MM.1S (cell line): ENCODE data around the gene SLIT3.

ENCODE experiments used
- DNase-seq: peaks from one replicate; pipeline ENCODE4 v3.0.0-alpha.2; 2015
- H2AFZ ChIP-seq: fragments of 300-600 bp; sonication (generic); 2 replicates; pipeline ENCODE4 v1.6.0; 2016; ENCODE audit warnings: antibody characterized with exemption, low read length
- H3F3A ChIP-seq: fragments of 300-600 bp; sonication (generic); 2 replicates; pipeline ENCODE4 v1.6.1; 2016; ENCODE audit warnings: mild to moderate bottlenecking, antibody characterized with exemption, low read length, moderate library complexity, mixed read lengths; ENCODE audit not compliant: insufficient read depth
- H3K27ac ChIP-seq: fragments of 300-600 bp; sonication (generic); 2 replicates; pipeline ENCODE4 v1.5.1; 2016; ENCODE audit warnings: mild to moderate bottlenecking, low read length
- H3K27me3 ChIP-seq: fragments of 300-600 bp; sonication (generic); replicated peaks from 2 replicates; pipeline ENCODE4 v1.6.0; 2016; ENCODE audit warnings: low read length; ENCODE audit not compliant: insufficient read depth
- H3K36me3 ChIP-seq: fragments of 300-600 bp; sonication (generic); replicated peaks from 2 replicates; pipeline ENCODE4 v1.6.1; 2016; ENCODE audit warnings: mild to moderate bottlenecking, low read length, mixed read lengths; ENCODE audit not compliant: insufficient read depth
- H3K4me1 ChIP-seq: fragments of 300-600 bp; sonication (generic); 2 replicates; pipeline ENCODE4 v1.6.1; 2016; ENCODE audit warnings: low read length, mixed read lengths
- H3K4me2 ChIP-seq: fragments of 300-600 bp; sonication (generic); 2 replicates; pipeline ENCODE4 v1.6.0; 2016; ENCODE audit warnings: low read depth, low read length
- H3K4me3 ChIP-seq: fragments of 300-600 bp; sonication (generic); 2 replicates; pipeline ENCODE4 v1.5.1; 2016; ENCODE audit warnings: low read length, mixed read lengths
- H3K79me2 ChIP-seq: fragments of 300-600 bp; sonication (generic); 2 replicates; pipeline ENCODE4 v1.6.1; 2016; ENCODE audit warnings: mixed run types, low read length, mixed read lengths
- H3K9ac ChIP-seq: fragments of 300-600 bp; sonication (generic); 2 replicates; pipeline ENCODE4 v1.6.1; 2016; ENCODE audit warnings: low read length, mixed read lengths
- H3K9me2 ChIP-seq: fragments of 300-600 bp; sonication (generic); replicated peaks from 2 replicates; pipeline ENCODE4 v1.6.1; 2016; ENCODE audit warnings: mild to moderate bottlenecking, low read length, mixed read lengths; ENCODE audit not compliant: insufficient read depth
- H3K9me3 ChIP-seq: fragments of 300-600 bp; sonication (generic); replicated peaks from 2 replicates; pipeline ENCODE4 v1.6.1; 2016; ENCODE audit warnings: mild to moderate bottlenecking, low read length, mixed read lengths; ENCODE audit not compliant: insufficient read depth
- H4K20me1 ChIP-seq: fragments of 300-600 bp; sonication (generic); 2 replicates; pipeline ENCODE4 v1.6.1; 2016; ENCODE audit warnings: mild to moderate bottlenecking, low read length, moderate library complexity, mixed read lengths; ENCODE audit not compliant: insufficient read depth
- CTCF ChIP-seq: fragments of 300-600 bp; sonication (generic); IDR thresholded peaks from 2 replicates; pipeline ENCODE4 v1.5.1; 2016; ENCODE audit warnings: antibody characterized with exemption, low read length, mixed read lengths
- EZH2 ChIP-seq: fragments of 300-600 bp; sonication (generic); optimal IDR thresholded peaks from 2 replicates; pipeline ENCODE3; 2017; ENCODE audit warnings: low read depth, mild to moderate bottlenecking, antibody characterized with exemption, low read length, mixed read lengths
- EZH2phosphoT487 ChIP-seq: fragments of 300-600 bp; sonication (generic); IDR thresholded peaks from 2 replicates; pipeline ENCODE4 v1.6.1; 2018; ENCODE audit warnings: antibody characterized with exemption, low read length

SLIT3 gene

GRCh38 chr5:169149317-169149716 lies 151.6 kb downstream of the SLIT3 start:
- no peaks in the 10 kb centered on the region for H3K4me1 ChIP-seq
- TF ChIP-seq EZH2phosphoT487 (no peak), CTCF (peak; percentile 10; the same call in 1 of the 2 replicates), EZH2 (no peak)
- no peak overlapping the region for H3K4me3 ChIP-seq
- no peaks in the 10 kb centered on the region for H3K79me2 ChIP-seq
- no peaks in the 10 kb centered on the region for H3K36me3 ChIP-seq
- H3K9ac ChIP-seq, result no peak overlapping the region
- no peaks in the 10 kb centered on the region for H3K9me2 ChIP-seq
- no peak overlapping the region for H3K27ac ChIP-seq
- H4K20me1 ChIP-seq, result no peaks in the 10 kb centered on the region
- H3K27me3 ChIP-seq, result no peaks in the 10 kb centered on the region
- no peaks in the 10 kb centered on the region for H3K9me3 ChIP-seq
- no peak for DNase-seq
- no peak overlapping the region for H2AFZ ChIP-seq
- no peak overlapping the region for H3K4me2 ChIP-seq
- no peaks in the 10 kb centered on the region for H3F3A ChIP-seq

DNA sequence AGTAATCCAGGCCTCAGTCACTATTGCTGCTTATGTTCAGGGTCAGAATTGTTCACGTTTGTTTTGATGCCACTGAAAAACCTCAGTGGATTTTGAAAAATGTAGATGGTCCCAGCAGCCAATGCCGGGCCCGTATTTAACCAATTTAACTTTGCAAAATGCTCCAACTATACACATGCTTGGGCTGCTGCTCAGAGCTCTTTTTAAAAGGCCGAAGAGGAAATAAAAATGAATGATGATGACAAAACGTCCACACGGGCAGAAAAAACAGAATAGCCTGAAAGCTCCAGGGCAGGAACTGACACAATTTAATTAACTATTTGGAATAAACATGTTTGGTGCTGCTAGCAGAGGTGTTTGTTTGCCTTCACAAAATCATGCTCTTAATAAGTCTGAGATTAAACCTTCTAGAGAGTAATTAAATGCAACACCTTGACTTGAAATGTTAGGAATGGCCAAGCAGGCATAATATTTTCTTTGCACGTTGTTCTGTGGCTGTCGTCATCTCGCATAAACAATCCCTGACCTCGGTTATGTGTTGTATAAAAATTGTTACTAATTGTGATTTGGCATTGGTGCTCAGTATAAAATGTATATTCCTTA lies 152.7 kb downstream of the SLIT3 start:
- Histone ChIP-seq H3K4me1 (no peaks in the 10 kb centered on the region), H4K20me1 (no peaks in the 10 kb centered on the region), H3K4me3 (no peak overlapping the region), H3K9me3 (no peaks in the 10 kb centered on the region), H3K27ac (no peak overlapping the region), H2AFZ (no peak overlapping the region), H3F3A (no peaks in the 10 kb centered on the region), H3K79me2 (no peaks in the 10 kb centered on the region), H3K9ac (no peak overlapping the region), H3K4me2 (no peak overlapping the region), H3K9me2 (no peaks in the 10 kb centered on the region), H3K27me3 (no peaks in the 10 kb centered on the region), H3K36me3 (no peaks in the 10 kb centered on the region)
- DNase-seq, result no peak
- TF ChIP-seq CTCF (no peak), EZH2phosphoT487 (no peak), EZH2 (no peak)

GRCh38 chr5:169147534-169147933 lies 153.4 kb downstream of the SLIT3 start:
- H3K9me2 ChIP-seq, result no peaks in the 10 kb centered on the region
- no peaks in the 10 kb centered on the region for H4K20me1 ChIP-seq
- no peak overlapping the region for H3K4me2 ChIP-seq
- no peak overlapping the region for H3K9ac ChIP-seq
- no peak overlapping the region for H3K27ac ChIP-seq
- H3K4me1 ChIP-seq, result no peaks in the 10 kb centered on the region
- no peaks in the 10 kb centered on the region for H3K36me3 ChIP-seq
- H3K9me3 ChIP-seq, result no peaks in the 10 kb centered on the region
- no peaks in the 10 kb centered on the region for H3F3A ChIP-seq
- no peak overlapping the region for H2AFZ ChIP-seq
- no peaks in the 10 kb centered on the region for H3K27me3 ChIP-seq
- no peak for DNase-seq
- no peak overlapping the region for H3K4me3 ChIP-seq
- no peaks in the 10 kb centered on the region for H3K79me2 ChIP-seq
- TF ChIP-seq EZH2phosphoT487, result no peak
- TF ChIP-seq CTCF, result no peak
- TF ChIP-seq EZH2, result no peak
